BLaER1 (cell line): ENCODE data around the gene OXSR1.

Experiments used
- H3K27ac ChIP-seq: shearing (Covaris generic); formaldehyde crosslinking; 2 replicates; pipeline ENCODE4 v1.8.1; 2022
- H3K27me3 ChIP-seq: shearing (Covaris generic); formaldehyde crosslinking; 2 replicates; pipeline ENCODE4 v1.8.1; 2022
- H3K36me3 ChIP-seq: shearing (Covaris generic); formaldehyde crosslinking; 2 replicates; pipeline ENCODE4 v1.8.1; 2022
- H3K4me1 ChIP-seq: shearing (Covaris generic); formaldehyde crosslinking; 2 replicates; pipeline ENCODE4 v1.8.1; 2022
- H3K4me2 ChIP-seq: shearing (Covaris generic); formaldehyde crosslinking; 2 replicates; pipeline ENCODE4 v1.8.1; 2022
- H3K4me3 ChIP-seq: shearing (Covaris generic); formaldehyde crosslinking; 2 replicates; pipeline ENCODE4 v1.8.1; 2022
- H3K9ac ChIP-seq: shearing (Covaris generic); formaldehyde crosslinking; 2 replicates; pipeline ENCODE4 v1.8.1; 2022
- H3K9me3 ChIP-seq: shearing (Covaris generic); formaldehyde crosslinking; 2 replicates; pipeline ENCODE4 v1.8.1; 2022
- H4K20me1 ChIP-seq: shearing (Covaris generic); formaldehyde crosslinking; 2 replicates; pipeline ENCODE4 v1.8.1; 2022
- Cebpa-rat ChIP-seq: shearing (Covaris generic); IDR thresholded peaks from 2 replicates; pipeline ENCODE4 v1.8.1; 2022

Gene OXSR1

GRCh38 chr3:38142959-38143358, 22.4 kb upstream of the OXSR1 start:
- Histone ChIP-seq H3K27ac (no peak overlapping the region), H3K36me3 (peaks cover 25% of the 10 kb centered on the region), H3K4me2 (peak overlapping the region; percentile 60), H3K4me1 (peaks cover 57% of the 10 kb centered on the region), H3K9ac (no peak overlapping the region), H3K27me3 (no peaks in the 10 kb centered on the region), H3K4me3 (no peak overlapping the region), H4K20me1 (peaks cover 33% of the 10 kb centered on the region), H3K9me3 (peaks cover 28% of the 10 kb centered on the region)
- TF ChIP-seq Cebpa-rat = no peak

GRCh38 chr3:38143511-38143910, 21.8 kb upstream of the OXSR1 start:
- peaks cover 25% of the 10 kb centered on the region for H3K36me3 ChIP-seq
- no peak overlapping the region for H3K4me3 ChIP-seq
- TF ChIP-seq Cebpa-rat = no peak
- peaks cover 58% of the 10 kb centered on the region for H3K4me1 ChIP-seq
- H4K20me1 ChIP-seq = peaks cover 33% of the 10 kb centered on the region
- no peak overlapping the region for H3K27ac ChIP-seq
- H3K4me2 ChIP-seq = peak overlapping the region; percentile 60
- H3K9ac ChIP-seq = no peak overlapping the region
- no peaks in the 10 kb centered on the region for H3K27me3 ChIP-seq
- peaks cover 28% of the 10 kb centered on the region for H3K9me3 ChIP-seq

- no peaks in the 10 kb centered on the region for H3K27me3 ChIP-seq
- no peak for TF ChIP-seq Cebpa-rat
- H3K4me1 ChIP-seq = peaks cover 35% of the 10 kb centered on the region
Observed at GRCh38 chr3:38146504-38146903, 18.8 kb upstream of the OXSR1 start.

GRCh38 chr3:38147421-38147820, 17.9 kb upstream of the OXSR1 start:
- Histone ChIP-seq H3K9me3 (peaks cover 28% of the 10 kb centered on the region), H3K27ac (no peak overlapping the region), H3K27me3 (no peaks in the 10 kb centered on the region), H3K4me3 (no peak overlapping the region), H4K20me1 (0 out of 2 replicates have a peak, but pooled peaks cover 2% of the 10 kb centered on the region), H3K9ac (no peak overlapping the region), H3K4me2 (no peak overlapping the region), H3K36me3 (peaks cover 3% of the 10 kb centered on the region), H3K4me1 (peaks cover 26% of the 10 kb centered on the region)
- TF ChIP-seq Cebpa-rat = no peak

More at GRCh38 chr3:38146504-38146903, 18.8 kb upstream of the OXSR1 start:
- Histone ChIP-seq H4K20me1 (peaks cover 11% of the 10 kb centered on the region; the same call in 1 of the 2 replicates), H3K4me2 (no peak overlapping the region), H3K9ac (no peak overlapping the region), H3K36me3 (peaks cover 12% of the 10 kb centered on the region), H3K27ac (no peak overlapping the region), H3K9me3 (peaks cover 28% of the 10 kb centered on the region), H3K4me3 (no peak overlapping the region)

GRCh38 chr3:38148311-38148882, 16.9 kb upstream of the OXSR1 start:
- H3K4me2 ChIP-seq = peak overlapping the region; percentile 11; the same call in 1 of the 2 replicates
- no peak overlapping the region for H3K27ac ChIP-seq
- no peaks in the 10 kb centered on the region for H4K20me1 ChIP-seq
- H3K36me3 ChIP-seq = no peaks in the 10 kb centered on the region
- H3K27me3 ChIP-seq = no peaks in the 10 kb centered on the region
- H3K4me3 ChIP-seq = no peak overlapping the region
- H3K9me3 ChIP-seq = peaks cover 28% of the 10 kb centered on the region
- no peak overlapping the region for H3K9ac ChIP-seq
- TF ChIP-seq Cebpa-rat = no peak
- H3K4me1 ChIP-seq = peaks cover 16% of the 10 kb centered on the region

- Histone ChIP-seq H3K27ac (no peak overlapping the region), H3K4me1 (peaks cover 5% of the 10 kb centered on the region), H3K9me3 (peaks cover 28% of the 10 kb centered on the region), H3K36me3 (no peaks in the 10 kb centered on the region), H4K20me1 (no peaks in the 10 kb centered on the region), H3K9ac (no peak overlapping the region), H3K27me3 (no peaks in the 10 kb centered on the region), H3K4me3 (no peak overlapping the region), H3K4me2 (no peak overlapping the region)
- TF ChIP-seq Cebpa-rat = no peak
Observed at GRCh38 chr3:38149708-38150107, 15.6 kb upstream of the OXSR1 start.

GRCh38 chr3:38150780-38151528, 14.4 kb upstream of the OXSR1 start:
- peaks cover 17% of the 10 kb centered on the region for H3K9me3 ChIP-seq

GRCh38 chr3:38151667-38152265, 13.6 kb upstream of the OXSR1 start:
- no peak for TF ChIP-seq Cebpa-rat
- Histone ChIP-seq H3K4me2 (no peak overlapping the region), H3K9me3 (peaks cover 9% of the 10 kb centered on the region), H3K27me3 (no peaks in the 10 kb centered on the region), H3K27ac (no peak overlapping the region), H3K4me3 (no peak overlapping the region), H3K36me3 (no peaks in the 10 kb centered on the region), H3K9ac (no peak overlapping the region), H3K4me1 (peaks cover 5% of the 10 kb centered on the region), H4K20me1 (no peaks in the 10 kb centered on the region)

More at GRCh38 chr3:38150780-38151528, 14.4 kb upstream of the OXSR1 start:
- Histone ChIP-seq H3K9ac (no peak overlapping the region), H3K4me1 (peaks cover 5% of the 10 kb centered on the region), H3K27me3 (no peaks in the 10 kb centered on the region), H3K36me3 (no peaks in the 10 kb centered on the region), H3K27ac (no peak overlapping the region), H3K4me2 (no peak overlapping the region), H3K4me3 (no peak overlapping the region), H4K20me1 (no peaks in the 10 kb centered on the region)
- no peak for TF ChIP-seq Cebpa-rat

- Histone ChIP-seq H3K36me3 (no peaks in the 10 kb centered on the region), H3K27me3 (no peaks in the 10 kb centered on the region), H3K4me1 (peaks cover 5% of the 10 kb centered on the region), H3K4me3 (no peak overlapping the region), H3K27ac (no peak overlapping the region), H3K9ac (no peak overlapping the region), H4K20me1 (no peaks in the 10 kb centered on the region), H3K4me2 (no peak overlapping the region), H3K9me3 (0 out of 2 replicates have a peak, but pooled peaks cover under 1% of the 10 kb centered on the region)
- no peak for TF ChIP-seq Cebpa-rat
Observed at GRCh38 chr3:38152609-38153008, 12.7 kb upstream of the OXSR1 start.

GRCh38 chr3:38153221-38153620, 12.1 kb upstream of the OXSR1 start:
- no peak for TF ChIP-seq Cebpa-rat
- Histone ChIP-seq H3K27ac (no peak overlapping the region), H3K4me1 (peaks cover 2% of the 10 kb centered on the region), H4K20me1 (no peaks in the 10 kb centered on the region), H3K9ac (no peak overlapping the region), H3K4me2 (no peak overlapping the region), H3K9me3 (no peaks in the 10 kb centered on the region), H3K27me3 (no peaks in the 10 kb centered on the region), H3K36me3 (no peaks in the 10 kb centered on the region), H3K4me3 (no peak overlapping the region)
